ENCODE measurements around the gene ZFYVE16.
"Not testable (repeated sequence)": the region's sequence is repeated elsewhere in the genome, so short reads cannot be mapped to it uniquely, and the experiment has no call there.

ZFYVE16 gene

DNA sequence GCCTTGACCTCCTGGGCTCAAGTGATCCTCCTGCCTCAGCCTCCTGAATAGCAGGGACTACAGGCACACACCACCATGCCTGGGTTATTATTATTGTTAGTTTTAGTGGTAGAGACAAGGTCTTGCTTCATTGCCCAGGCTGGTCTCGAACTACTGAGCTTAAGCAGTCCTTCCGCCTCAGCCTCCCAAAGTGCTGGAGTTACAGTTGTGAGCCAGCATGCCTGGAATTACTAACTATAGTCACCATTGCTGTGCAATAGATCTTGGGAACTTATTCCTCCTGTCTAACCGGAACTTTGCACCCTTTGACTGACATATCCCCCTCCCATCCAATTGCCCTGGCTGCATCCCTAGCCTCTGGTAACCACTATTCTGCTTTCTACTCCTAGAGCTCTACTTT lies 83.4 kb downstream of the ZFYVE16 start:
- no peak for DNase-seq

DNA sequence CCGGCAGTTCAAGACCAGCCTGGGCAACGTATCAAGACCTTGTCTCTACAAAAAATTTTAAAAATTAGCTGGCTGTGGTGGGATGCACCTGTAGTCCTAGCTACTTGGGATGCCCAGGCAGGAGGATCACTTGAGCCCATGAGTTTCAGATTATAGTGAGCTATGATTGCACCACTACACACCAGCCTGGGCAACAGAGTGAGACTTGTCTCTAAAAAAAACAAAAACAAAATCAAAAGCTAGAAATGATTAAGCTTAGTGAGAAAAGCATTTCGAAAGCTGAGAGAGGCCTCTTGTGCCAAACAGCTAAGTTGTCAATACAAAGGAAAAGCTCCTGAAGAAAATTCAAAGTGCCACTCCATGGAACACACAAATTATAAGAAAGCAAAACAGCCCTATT lies 84.9 kb downstream of the ZFYVE16 start:
- DNase-seq: no peak

DNA sequence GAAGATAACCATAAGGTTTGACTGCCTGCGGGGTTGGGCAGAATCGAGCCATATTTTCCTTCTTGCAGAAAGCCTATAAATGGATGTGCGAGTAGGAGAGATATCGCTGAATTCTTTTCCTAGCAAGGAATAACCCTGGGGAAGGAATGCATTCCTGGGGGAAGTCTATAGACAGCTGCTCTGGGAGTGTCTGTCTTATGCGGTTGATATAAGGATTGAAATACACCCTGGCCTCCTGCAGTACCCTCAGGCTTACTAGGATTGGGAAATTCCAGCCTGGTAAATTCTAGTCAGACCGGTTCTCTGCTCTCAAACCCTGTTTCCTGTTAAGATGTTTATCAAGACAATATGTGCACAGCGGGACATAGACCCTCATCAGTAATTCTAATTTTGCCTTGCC lies 85.6 kb downstream of the ZFYVE16 start:
- not testable (repeated sequence) for DNase-seq

DNA sequence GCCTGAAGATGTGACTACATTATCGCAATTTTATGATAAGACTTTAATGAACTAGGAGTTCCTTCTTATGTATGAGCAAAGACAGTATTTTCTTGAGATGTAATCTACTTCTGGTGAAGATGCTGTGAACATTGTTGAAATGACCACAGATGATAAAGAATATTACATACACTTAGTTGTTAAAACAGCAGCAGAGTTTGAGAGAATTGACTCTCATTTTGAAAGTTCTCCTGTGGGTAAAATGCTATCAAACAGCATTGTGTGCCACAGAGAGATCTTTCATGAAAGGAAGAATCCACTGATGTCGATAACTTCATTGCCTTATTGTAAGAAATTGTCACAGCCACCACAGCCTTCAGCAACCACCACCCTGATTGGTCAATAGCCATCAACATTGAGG lies 88.0 kb downstream of the ZFYVE16 start:
- no peak for DNase-seq

DNA sequence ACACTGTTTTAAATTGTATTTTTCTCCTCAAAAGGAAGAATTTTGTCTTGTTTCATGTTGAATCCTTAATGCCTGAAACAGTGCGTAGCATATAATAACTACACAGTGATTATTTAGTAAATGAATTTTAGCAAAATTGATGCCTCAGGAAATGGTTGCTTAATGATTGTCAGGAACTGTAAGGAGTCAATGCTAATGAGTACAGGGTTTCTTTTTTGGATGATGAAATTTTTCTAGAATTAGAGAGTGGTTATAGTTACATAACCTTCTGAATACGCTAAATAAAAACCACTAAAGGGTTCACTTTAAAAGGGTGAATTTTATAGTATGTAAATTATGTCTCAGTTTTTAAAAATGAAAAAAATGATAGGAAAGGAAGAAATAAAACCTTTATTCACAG lies 94.9 kb downstream of the ZFYVE16 start:
- DNase-seq: no peak

DNA sequence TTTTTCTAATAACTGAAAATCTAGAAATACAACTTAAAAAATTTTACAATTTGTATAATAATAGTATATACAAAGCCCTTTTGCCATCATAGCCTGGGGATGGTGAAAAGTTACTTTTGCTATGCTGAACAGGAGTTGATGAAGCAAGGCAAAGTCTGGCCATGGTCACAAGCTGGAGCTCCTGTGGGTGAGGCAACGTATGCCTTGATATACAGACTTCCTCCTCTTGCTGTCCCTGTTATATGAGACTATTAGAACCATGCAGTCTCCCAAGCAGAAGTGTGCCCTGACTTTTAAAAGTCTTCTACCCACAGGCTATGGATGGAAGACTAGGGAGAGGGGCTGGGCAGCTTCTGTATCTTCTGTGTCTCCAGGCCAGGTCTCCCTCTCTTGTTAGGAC lies 95.8 kb downstream of the ZFYVE16 start:
- no peak for DNase-seq

DNA sequence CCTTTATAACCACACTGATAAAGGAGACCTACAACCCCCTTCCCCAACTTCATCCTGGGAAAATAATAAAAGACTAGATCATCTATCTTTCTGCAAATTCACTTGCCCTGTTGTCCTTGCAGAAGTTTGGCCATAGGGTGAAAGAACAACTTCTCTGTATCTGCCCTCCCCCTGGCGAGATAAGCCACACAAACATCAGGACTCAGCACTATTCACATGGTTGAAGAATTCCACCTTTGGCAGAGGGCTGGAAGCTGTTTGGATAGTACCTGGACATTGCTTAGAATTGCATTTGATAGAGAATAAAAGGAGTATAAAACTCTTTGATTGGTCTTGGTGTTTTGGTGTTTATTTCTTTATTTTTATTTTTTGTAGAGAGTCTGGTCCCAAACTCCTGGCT lies 97.0 kb downstream of the ZFYVE16 start:
- no peak for DNase-seq

GRCh38 chr5:80507663-80508062 lies 99.8 kb downstream of the ZFYVE16 start:
- DNase-seq: no peak

DNA sequence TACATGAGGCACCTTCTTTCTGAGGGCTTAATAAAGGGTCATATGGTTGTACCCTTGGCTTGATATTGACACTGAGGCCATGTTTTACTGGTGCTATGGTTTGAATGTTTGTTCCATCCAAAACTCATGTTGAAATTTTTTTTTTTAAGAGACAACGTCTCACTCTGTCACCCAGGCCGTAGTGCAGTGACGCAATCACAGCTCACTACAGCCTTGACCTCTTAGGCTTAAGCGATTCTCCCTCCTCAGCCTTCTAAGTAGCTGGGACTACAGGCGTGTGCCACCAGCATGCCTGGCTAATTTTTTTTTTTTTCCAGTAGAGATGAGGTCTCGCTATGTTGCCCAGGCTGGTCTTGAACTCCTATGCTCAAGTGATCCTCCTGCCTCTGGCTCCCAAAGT lies 101.0 kb downstream of the ZFYVE16 start:
- no peak for DNase-seq

DNA sequence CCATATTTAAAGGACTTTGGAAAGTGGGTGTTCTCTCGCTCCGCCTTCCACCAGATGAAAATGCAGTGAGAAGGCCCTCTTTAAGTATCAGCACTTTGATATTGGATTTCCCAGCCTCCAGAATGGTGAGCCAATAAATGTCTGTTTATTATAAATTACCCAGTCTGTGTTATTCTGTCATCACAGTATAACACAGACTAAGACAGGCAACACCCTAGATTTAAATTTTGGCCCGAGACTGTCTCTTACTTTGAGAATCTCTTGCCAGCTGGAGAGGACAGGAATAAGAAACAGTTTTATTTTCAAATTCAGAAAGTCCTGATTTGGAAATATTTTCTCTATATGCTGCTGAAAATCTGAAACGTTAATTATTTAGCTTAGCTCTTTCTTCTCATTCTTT lies 101.5 kb downstream of the ZFYVE16 start:
- no peak for DNase-seq

- no peak for DNase-seq
Observed at GRCh38 chr5:80516826-80517225, 109.0 kb downstream of the ZFYVE16 start.

All from NCI-H446 treated with DMSO at 0.1 percent for 48 hours (cell line).